Measurements from ENCODE around the gene ETS1.

ETS1 gene

DNA sequence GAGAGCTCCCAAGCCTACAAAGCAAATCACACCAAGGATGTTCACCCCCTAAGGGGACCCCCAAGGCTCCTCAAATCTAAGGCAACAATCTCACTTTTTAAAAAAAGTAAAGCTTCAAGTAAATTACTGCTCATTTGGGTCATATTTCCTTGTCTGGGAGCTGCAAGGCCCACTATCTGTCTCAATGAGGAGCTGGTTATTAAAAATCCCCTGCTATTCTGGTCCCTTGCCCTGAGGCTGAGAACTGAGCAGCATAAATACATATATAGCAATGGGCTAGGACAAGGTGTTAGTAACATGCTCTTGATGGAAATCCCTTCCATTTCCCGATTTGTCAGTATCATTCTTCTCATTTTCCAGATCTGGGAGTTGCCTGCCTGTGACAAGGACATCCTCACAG lies 119.2 kb downstream of the ETS1 start:
- H3K4me3 ChIP-seq (ENCODE audit: low read depth, low read length) = no peak overlapping the region

GRCh38 chr11:128467610-128468041 lies 119.7 kb downstream of the ETS1 start:
- DNase-seq (ENCODE audit: low read depth, low spot score) = peak; percentile 98
- TF ChIP-seq, protein P1, sequence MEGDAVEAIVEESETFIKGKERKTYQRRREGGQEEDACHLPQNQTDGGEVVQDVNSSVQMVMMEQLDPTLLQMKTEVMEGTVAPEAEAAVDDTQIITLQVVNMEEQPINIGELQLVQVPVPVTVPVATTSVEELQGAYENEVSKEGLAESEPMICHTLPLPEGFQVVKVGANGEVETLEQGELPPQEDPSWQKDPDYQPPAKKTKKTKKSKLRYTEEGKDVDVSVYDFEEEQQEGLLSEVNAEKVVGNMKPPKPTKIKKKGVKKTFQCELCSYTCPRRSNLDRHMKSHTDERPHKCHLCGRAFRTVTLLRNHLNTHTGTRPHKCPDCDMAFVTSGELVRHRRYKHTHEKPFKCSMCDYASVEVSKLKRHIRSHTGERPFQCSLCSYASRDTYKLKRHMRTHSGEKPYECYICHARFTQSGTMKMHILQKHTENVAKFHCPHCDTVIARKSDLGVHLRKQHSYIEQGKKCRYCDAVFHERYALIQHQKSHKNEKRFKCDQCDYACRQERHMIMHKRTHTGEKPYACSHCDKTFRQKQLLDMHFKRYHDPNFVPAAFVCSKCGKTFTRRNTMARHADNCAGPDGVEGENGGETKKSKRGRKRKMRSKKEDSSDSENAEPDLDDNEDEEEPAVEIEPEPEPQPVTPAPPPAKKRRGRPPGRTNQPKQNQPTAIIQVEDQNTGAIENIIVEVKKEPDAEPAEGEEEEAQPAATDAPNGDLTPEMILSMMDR (IDR thresholded peaks at IDR 0.05; ENCODE audit: low read depth, low read length) = no peak
- no peak overlapping the region for H3K4me3 ChIP-seq (ENCODE audit: low read depth, low read length)
- in situ Hi-C loops (cut with HindIII; ENCODE audit: low sequenced_read_pairs) = no loop called here

More for the DNA sequence above, 119.2 kb downstream of the ETS1 start:
- in situ Hi-C loops (cut with HindIII; ENCODE audit: low sequenced_read_pairs) = no loop called here
- no peak for DNase-seq (ENCODE audit: low read depth, low spot score)
- TF ChIP-seq, protein P1 (IDR thresholded peaks at IDR 0.05; ENCODE audit: low read depth, low read length) = no peak

- TF ChIP-seq, protein P1 (IDR thresholded peaks at IDR 0.05; ENCODE audit: low read depth, low read length) = no peak
- in situ Hi-C loops (cut with HindIII; ENCODE audit: low sequenced_read_pairs) = no loop called here
- DNase-seq (ENCODE audit: low read depth, low spot score) = no peak
- H3K4me3 ChIP-seq (ENCODE audit: low read depth, low read length) = no peak overlapping the region
These were observed 120.3 kb downstream of the ETS1 start for GRCh38 chr11:128467041-128467440.

DNA sequence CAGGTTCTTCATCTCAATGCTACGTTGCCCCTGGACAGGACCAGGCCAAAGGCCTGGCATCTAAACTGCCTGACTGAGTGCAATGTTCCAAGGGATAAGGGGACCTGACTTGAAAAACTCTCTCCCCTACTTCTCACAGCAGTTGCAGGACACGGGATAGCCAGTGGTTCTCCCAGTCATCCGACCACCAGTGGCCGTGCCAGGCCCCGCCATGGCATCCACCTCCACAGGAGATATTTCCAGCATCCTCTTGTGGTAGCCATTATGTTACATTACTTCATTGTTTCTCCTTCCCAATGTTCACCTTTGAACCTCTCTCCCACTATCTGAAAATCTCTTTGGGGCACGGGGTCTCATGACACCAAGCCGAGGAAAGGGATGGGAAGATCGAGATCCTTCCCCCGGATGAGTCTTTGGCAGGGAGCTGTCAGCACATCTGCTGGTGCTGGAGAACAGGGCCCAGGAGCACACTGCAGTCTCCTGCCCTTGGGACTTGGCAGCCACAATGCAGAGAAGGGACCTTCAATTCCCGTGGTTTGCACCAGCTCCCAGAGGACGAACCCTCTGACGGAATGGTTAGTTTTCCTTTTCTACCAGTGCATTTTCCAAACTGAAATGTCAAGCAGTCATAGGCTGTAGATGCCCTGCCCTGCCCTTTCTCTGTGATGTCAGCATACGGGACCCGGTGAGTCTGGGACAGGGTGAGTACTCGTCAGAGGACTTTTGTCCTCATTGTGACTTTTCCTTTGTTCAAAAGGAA lies 121.2 kb downstream of the ETS1 start:
- in situ Hi-C loops (cut with HindIII; ENCODE audit: low sequenced_read_pairs) = no loop called here
- TF ChIP-seq, protein P1 (IDR thresholded peaks at IDR 0.05; ENCODE audit: low read depth, low read length) = no peak
- no peak for DNase-seq (ENCODE audit: low read depth, low spot score)
- H3K4me3 ChIP-seq (ENCODE audit: low read depth, low read length) = no peak overlapping the region

- DNase-seq (ENCODE audit: low read depth, low spot score) = no peak
These were observed 121.8 kb downstream of the ETS1 start for GRCh38 chr11:128465531-128465930.

DNA sequence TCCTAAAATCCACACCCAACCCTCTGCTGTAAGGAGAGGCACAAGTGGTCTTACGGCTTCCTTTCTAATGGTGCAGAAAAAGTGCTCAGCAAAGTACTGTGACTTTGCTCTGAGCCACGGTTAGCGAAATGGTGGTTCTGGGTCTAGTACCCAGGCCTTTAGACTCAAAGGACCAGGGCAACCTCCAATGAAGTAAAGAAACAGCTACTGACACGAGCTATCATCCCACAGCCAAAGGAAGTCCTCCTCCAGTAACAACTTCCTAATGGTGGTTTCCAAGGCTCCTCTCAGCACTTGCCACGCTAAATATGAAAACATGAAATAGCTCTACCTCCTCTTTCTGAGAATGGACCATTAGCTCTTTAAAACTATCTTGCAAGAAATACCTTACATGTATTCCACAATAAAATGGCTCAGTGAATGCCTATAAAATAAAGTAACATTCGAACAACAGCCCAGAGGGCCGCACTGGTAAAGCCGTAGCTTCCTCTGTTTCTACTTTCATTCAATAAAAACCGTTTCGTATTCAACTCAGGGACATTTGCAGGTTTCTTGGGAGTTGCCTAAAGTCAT lies 122.4 kb downstream of the ETS1 start:
- in situ Hi-C loops (cut with HindIII; ENCODE audit: low sequenced_read_pairs) = no loop called here
- no peak overlapping the region for H3K4me3 ChIP-seq (ENCODE audit: low read depth, low read length)
- DNase-seq (ENCODE audit: low read depth, low spot score) = no peak
- TF ChIP-seq, protein P1 (IDR thresholded peaks at IDR 0.05; ENCODE audit: low read depth, low read length) = no peak

More at GRCh38 chr11:128465531-128465930, 121.8 kb downstream of the ETS1 start:
- TF ChIP-seq, protein P1 (IDR thresholded peaks at IDR 0.05; ENCODE audit: low read depth, low read length) = no peak
- no peak overlapping the region for H3K4me3 ChIP-seq (ENCODE audit: low read depth, low read length)
- in situ Hi-C loops (cut with HindIII; ENCODE audit: low sequenced_read_pairs) = no loop called here

All from astrocyte of the spinal cord (primary cell).